Measurements from ENCODE around the gene LRRTM4.

GRCh38 chr2:77101796-77102452, 420.3 kb downstream of the LRRTM4 start:
- TF ChIP-seq CTCF (conservative IDR thresholded peaks at IDR 0.05 in 1 of 2, IDR thresholded peaks at IDR 0.05 in 1 of 2; ENCODE audit: extremely low read depth in 1 of 2, insufficient read depth in 1 of 2, low read depth in 1 of 2, low read length in 2 of 2) (no peak), EZH2 (IDR thresholded peaks at IDR 0.05; ENCODE audit: borderline replicate concordance, low read length) (no peak)
